Upper lobe of left lung (tissue), 6 donors: ENCODE results near the gene CNOT9. TPM values are rescaled to one million over a fixed set of nuclear protein-coding genes. Genes with fewer than 3 reads are reported as not detected.

ENCODE experiments used
- ATAC-seq, 2 donors: fragments of 200-7000 bp; cut with Tn5 transposase; one replicate each; pipeline ENCODE4 v1.9.1; 2022; ENCODE audit warnings: mild to moderate bottlenecking in 2 of 2, moderate library complexity in 2 of 2; ENCODE audit not compliant: low FRiP score in 2 of 2
- DNase-seq, 2 donors: peaks; one replicate each; pipeline ENCODE4 v3.0.0-alpha.2; 2019 to 2020
- H3K27ac ChIP-seq, 4 donors: fragments of 200-600 bp; sonication (generic); one replicate each; pipeline ENCODE4 v1.5.1; 2016 to 2019
- H3K27me3 ChIP-seq, 4 donors: fragments of 200-600 bp; sonication (generic); one replicate each; pipeline ENCODE4 v1.5.1; 2017 to 2019
- H3K36me3 ChIP-seq, 4 donors: fragments of 200-600 bp; sonication (generic); one replicate each; pipeline ENCODE4 v1.5.1; 2016 to 2019
- H3K4me1 ChIP-seq, 4 donors: fragments of 200-600 bp; sonication (generic); one replicate each; pipeline ENCODE4 v1.5.1; 2018 to 2019
- H3K4me3 ChIP-seq, 4 donors: fragments of 200-600 bp; sonication (generic); one replicate each; pipeline ENCODE4 v1.5.1; 2017 to 2019; ENCODE audit warnings: mild to moderate bottlenecking in 2 of 4, moderate library complexity in 1 of 4
- H3K9me3 ChIP-seq, 4 donors: fragments of 200-600 bp; sonication (generic); one replicate each; pipeline ENCODE4 v1.5.1; 2018 to 2019
- CTCF ChIP-seq, 6 experiments: fragments of 450-650 bp in 4 of 6; fragments of 200-600 bp in 2 of 6; sonication (generic) in 2 of 6; IDR thresholded peaks; one replicate each; pipeline ENCODE4 v1.5.1; 2016 to 2019; ENCODE audit warnings: antibody characterized with exemption in 6 of 6
- EP300 ChIP-seq, 4 donors: sonication (generic); formaldehyde crosslinking; IDR thresholded peaks; one replicate each; pipeline ENCODE4 v1.5.1; 2017; ENCODE audit warnings: antibody characterized with exemption in 4 of 4, control low read depth in 2 of 4
- POLR2A ChIP-seq, 4 donors: fragments of 450-650 bp; IDR thresholded peaks; one replicate each; pipeline ENCODE4 v1.5.1; 2016 to 2017; ENCODE audit warnings: antibody characterized with exemption in 4 of 4, mild to moderate bottlenecking in 2 of 4
- POLR2AphosphoS5 ChIP-seq, 2 donors: sonication (generic); formaldehyde crosslinking; IDR thresholded peaks; one replicate each; pipeline ENCODE4 v1.5.1; 2017; ENCODE audit warnings: antibody characterized with exemption in 2 of 2
- WGBS, 2 donors: methylation state at CpG; one replicate each; pipeline ENCODE4 v1.1.5; 2017 to 2018; 5-methylcytosine and 5-hydroxymethylcytosine counted together
- total RNA-seq, 6 donors: library from RNA; depleted of rRNA in 4 of 6; stranded (reverse); fragments of >200 nt in 4 of 6; gene quantifications; one replicate each; pipeline versions ENCODE4 v1.1.0 to v1.2.1, GENCODE V29; 2016 to 2021
- donor health status: DM: no; HTN: no; CAD: no; lungs with moderate emphysema.
- donor health status: DM: no; HTN: yes; CAD: no; lungs with severe emphysema.

Gene CNOT9
- total RNA-seq, 6 donors from 2014 or later = 24.2 to 51.3 (median 35.9) TPM

DNA sequence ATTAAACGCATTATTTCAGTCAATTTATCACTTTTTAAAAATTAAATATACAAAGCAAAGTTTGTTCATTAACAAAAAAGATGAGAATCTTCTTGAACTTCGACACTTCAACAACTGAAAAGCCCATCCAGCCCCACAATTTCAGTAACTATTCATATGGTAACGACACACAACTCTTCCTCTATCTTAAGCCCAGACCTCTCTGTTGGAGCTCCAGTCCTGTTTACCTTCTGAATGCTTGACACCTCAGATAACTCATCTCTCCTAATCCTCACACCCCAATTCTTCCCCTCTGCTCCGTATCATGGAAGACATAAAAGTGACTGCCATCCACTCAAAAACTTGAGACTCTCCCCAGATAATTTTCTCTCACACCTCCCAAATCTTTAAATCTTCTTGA lies 13.1 kb upstream of the CNOT9 start:
- H3K4me1 ChIP-seq = no peaks in the 10 kb centered on the region
- no peak overlapping the region for H3K27ac ChIP-seq
- WGBS, 2 donors = 89 to 92% methylated on average over 4 of the region's 4 CpGs
- peaks cover 10 to 79% (median 38%) of the 10 kb centered on the region in 4 donors for H3K36me3 ChIP-seq
- ATAC-seq (no peak), DNase-seq (no peak)
- no peaks in the 10 kb centered on the region for H3K9me3 ChIP-seq
- no peak overlapping the region for H3K4me3 ChIP-seq
- no peak for TF ChIP-seq POLR2AphosphoS5 (IDR thresholded peaks at IDR 0.05)
- no peak for TF ChIP-seq POLR2A (IDR thresholded peaks at IDR 0.05)
- TF ChIP-seq CTCF (IDR thresholded peaks at IDR 0.05) = no peak
- TF ChIP-seq EP300 (IDR thresholded peaks at IDR 0.05) = no peak
- H3K27me3 ChIP-seq = no peaks in the 10 kb centered on the region

DNA sequence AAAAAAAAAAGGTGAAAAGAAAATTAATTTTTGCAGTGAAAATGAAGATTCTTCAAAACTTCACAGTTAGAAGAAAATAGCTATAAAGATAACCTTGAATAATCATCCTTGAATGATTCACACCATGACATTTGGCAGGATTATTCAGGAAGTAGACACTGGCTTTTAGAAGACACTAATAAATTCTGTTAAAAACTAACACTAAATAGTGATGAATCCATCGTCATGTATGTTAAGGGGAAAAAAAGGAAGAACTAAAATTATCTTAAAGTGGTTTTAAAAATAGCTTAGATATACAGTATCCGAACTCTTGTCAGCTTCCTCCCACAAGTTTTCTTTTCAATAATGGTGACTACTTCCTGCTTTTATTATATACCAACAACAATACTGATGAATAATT lies 10.7 kb upstream of the CNOT9 start:
- no peak for ATAC-seq
- peaks cover 7 to 74% (median 23%) of the 10 kb centered on the region in 4 donors for H3K36me3 ChIP-seq
- WGBS, 2 donors = 48% methylated on average over 2 of the region's 2 CpGs

DNA sequence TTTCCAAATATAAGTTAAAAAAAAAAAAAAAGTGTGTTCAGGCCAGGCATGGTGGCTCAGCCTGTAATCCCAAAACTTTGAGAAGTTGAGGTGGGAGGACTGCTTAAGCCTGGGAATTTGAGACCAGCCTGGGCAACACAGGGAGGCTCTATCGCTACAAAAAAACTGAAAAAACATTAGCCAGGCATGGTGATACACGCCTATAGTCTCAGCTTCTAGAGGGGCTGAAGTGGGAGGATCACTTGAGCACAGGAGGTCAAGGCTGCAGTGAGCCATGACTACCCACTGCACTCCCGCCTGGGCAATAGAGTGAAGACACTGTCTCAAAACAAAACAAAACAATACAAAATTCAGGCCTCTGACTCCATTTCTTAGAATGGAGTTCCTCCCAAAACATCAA lies 9.7 kb upstream of the CNOT9 start:
- no peaks in the 10 kb centered on the region for H3K27me3 ChIP-seq
- TF ChIP-seq EP300 (IDR thresholded peaks at IDR 0.05) = no peak
- TF ChIP-seq CTCF (IDR thresholded peaks at IDR 0.05) = no peak
- no peak for TF ChIP-seq POLR2AphosphoS5 (IDR thresholded peaks at IDR 0.05)
- TF ChIP-seq POLR2A (IDR thresholded peaks at IDR 0.05) = no peak
- no peaks in the 10 kb centered on the region for H3K9me3 ChIP-seq
- 93 to 96% methylated on average over 3 of the region's 3 CpGs for WGBS, 2 donors
- H3K27ac ChIP-seq = no peak overlapping the region
- ATAC-seq = no peak
- no peak overlapping the region for H3K4me3 ChIP-seq
- H3K4me1 ChIP-seq = peaks cover 0 to 5% (median 0%) of the 10 kb centered on the region in 4 donors
- H3K36me3 ChIP-seq = peaks cover 7 to 63% (median 18%) of the 10 kb centered on the region in 4 donors
- no peak for DNase-seq

More for the DNA sequence above, 10.7 kb upstream of the CNOT9 start:
- no peak for TF ChIP-seq POLR2A (IDR thresholded peaks at IDR 0.05)
- no peak for TF ChIP-seq EP300 (IDR thresholded peaks at IDR 0.05)
- no peak for TF ChIP-seq POLR2AphosphoS5 (IDR thresholded peaks at IDR 0.05)
- no peak for TF ChIP-seq CTCF (IDR thresholded peaks at IDR 0.05)
- Histone ChIP-seq H3K9me3 (no peaks in the 10 kb centered on the region), H3K4me3 (no peak overlapping the region), H3K4me1 (no peaks in the 10 kb centered on the region), H3K27ac (no peak overlapping the region), H3K27me3 (no peaks in the 10 kb centered on the region)
- DNase-seq = no peak

- Histone ChIP-seq H3K27me3 (no peaks in the 10 kb centered on the region), H3K4me1 (peaks cover 10 to 19% (median 11%) of the 10 kb centered on the region in 4 donors), H3K4me3 (no peak overlapping the region), H3K9me3 (no peaks in the 10 kb centered on the region), H3K27ac (no peak overlapping the region), H3K36me3 (peaks cover 2 to 39% (median 10%) of the 10 kb centered on the region in 4 donors)
- whole genome bisulfite sequencing, 2 donors = 100% methylated on average over 1 of the region's 1 CpG
- ATAC-seq (no peak), DNase-seq (no peak)
- TF ChIP-seq POLR2AphosphoS5 (IDR thresholded peaks at IDR 0.05) (no peak), EP300 (IDR thresholded peaks at IDR 0.05) (no peak), CTCF (IDR thresholded peaks at IDR 0.05) (no peak), POLR2A (IDR thresholded peaks at IDR 0.05) (no peak)
Observed at GRCh38 chr2:218564056-218564455, 4.6 kb upstream of the CNOT9 start.

DNA sequence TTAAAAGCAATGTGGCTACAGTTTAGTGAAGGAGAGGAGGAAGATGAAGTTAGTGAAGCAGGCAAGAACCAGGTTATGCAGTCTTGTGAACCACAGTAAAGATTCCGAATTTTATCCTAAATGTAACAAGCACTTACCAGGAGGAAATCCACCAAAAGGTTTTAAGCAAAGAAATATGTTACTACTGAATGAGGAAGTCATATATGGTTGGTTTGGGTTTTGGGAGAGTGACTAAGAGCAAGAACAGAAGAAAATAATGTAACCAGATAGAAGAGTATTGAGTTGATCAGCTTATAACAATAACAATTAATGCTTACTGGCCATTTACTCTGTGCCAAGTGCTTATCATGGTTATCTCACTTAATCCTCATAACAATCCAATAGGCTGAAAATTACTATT lies 2.3 kb upstream of the CNOT9 start:
- Histone ChIP-seq H3K27me3 (no peaks in the 10 kb centered on the region), H3K9me3 (no peaks in the 10 kb centered on the region), H3K4me1 (peaks cover 30 to 41% (median 31%) of the 10 kb centered on the region in 4 donors), H3K27ac (no peak overlapping the region), H3K4me3 (no peak overlapping the region), H3K36me3 (peaks cover 0 to 20% (median 2%) of the 10 kb centered on the region in 4 donors)
- TF ChIP-seq EP300 (IDR thresholded peaks at IDR 0.05) = no peak
- no peak for TF ChIP-seq POLR2A (IDR thresholded peaks at IDR 0.05)
- no peak for TF ChIP-seq CTCF (IDR thresholded peaks at IDR 0.05)
- no peak for TF ChIP-seq POLR2AphosphoS5 (IDR thresholded peaks at IDR 0.05)
- no peak for ATAC-seq
- DNase-seq = no peak
- 67 to 80% methylated on average over 1 of the region's 1 CpG for WGBS, 2 donors
